Measurements from ENCODE around the gene PPFIA3.
A peak's percentile ranks its signal among the peaks of the same experiment; 100 is the strongest.
"Not testable (repeated sequence)": the region's sequence is repeated elsewhere in the genome, so short reads cannot be mapped to it uniquely, and the experiment has no call there.

Gene PPFIA3

GRCh38 chr19:49119411-49120324, at the start of gene PPFIA3:
TSS of gene PPFIA3 (plus strand) at chr19:49119544. CDS start at chr19:49127874, 8,330 bp downstream.
- DNase-seq (ENCODE audit: low read depth) = no peak

- no peak for DNase-seq (ENCODE audit: low read depth)
These were observed 48.9 kb upstream of the PPFIA3 start for GRCh38 chr19:49070416-49070815.

- DNase-seq (ENCODE audit: low read depth) = no peak
These were observed 47.3 kb upstream of the PPFIA3 start for GRCh38 chr19:49071860-49072547.

- DNase-seq (ENCODE audit: low read depth) = peak; percentile 79
These were observed 45.6 kb upstream of the PPFIA3 start for GRCh38 chr19:49073514-49074378.

GRCh38 chr19:49074869-49075268, 44.5 kb upstream of the PPFIA3 start:
- not testable (repeated sequence) for DNase-seq (ENCODE audit: low read depth)

- DNase-seq (ENCODE audit: low read depth) = no peak
These were observed 39.0 kb upstream of the PPFIA3 start for GRCh38 chr19:49080392-49080791.

GRCh38 chr19:49081273-49081672, 38.1 kb upstream of the PPFIA3 start:
- DNase-seq (ENCODE audit: low read depth) = no peak

GRCh38 chr19:49084206-49085019, 34.9 kb upstream of the PPFIA3 start:
- DNase-seq (ENCODE audit: low read depth) = no peak

- peak; percentile 100 for DNase-seq (ENCODE audit: low read depth)
These were observed 34.1 kb upstream of the PPFIA3 start, which contains the start of gene SNRNP70 for GRCh38 chr19:49085020-49085867. TSS of gene SNRNP70 (plus strand) at chr19:49085451. CDS start at chr19:49086415, 964 bp downstream.

- no peak for DNase-seq (ENCODE audit: low read depth)
These were observed 33.5 kb upstream of the PPFIA3 start for GRCh38 chr19:49085868-49086232.

GRCh38 chr19:49086296-49086695, 33.0 kb upstream of the PPFIA3 start:
- no peak for DNase-seq (ENCODE audit: low read depth)

- DNase-seq (ENCODE audit: low read depth) = no peak
These were observed 27.8 kb upstream of the PPFIA3 start for GRCh38 chr19:49091391-49092038.

- no peak for DNase-seq (ENCODE audit: low read depth)
These were observed 26.7 kb upstream of the PPFIA3 start for GRCh38 chr19:49092686-49093085.

GRCh38 chr19:49094505-49095482, 24.6 kb upstream of the PPFIA3 start:
- no peak for DNase-seq (ENCODE audit: low read depth)

GRCh38 chr19:49097453-49098288, 21.7 kb upstream of the PPFIA3 start:
- DNase-seq (ENCODE audit: low read depth) = peak; percentile 70

- no peak for DNase-seq (ENCODE audit: low read depth)
These were observed 20.5 kb upstream of the PPFIA3 start for GRCh38 chr19:49098795-49099194.

- DNase-seq (ENCODE audit: low read depth) = no peak
These were observed 18.2 kb upstream of the PPFIA3 start for GRCh38 chr19:49101160-49101559.

GRCh38 chr19:49102303-49102702, 17.0 kb upstream of the PPFIA3 start:
- no peak for DNase-seq (ENCODE audit: low read depth)
